SIG-M5 (cell line): ENCODE results near the gene CMC4.
A peak's percentile ranks its signal among the peaks of the same experiment; 100 is the strongest.

Experiments used
- DNase-seq: peaks from one replicate; lab custom pipeline; 2025; lab: John Stamatoyannopoulos, UW

CMC4 gene

GRCh38 chrX:155053656-155054055 is 17.3 kb downstream of the CMC4 start:
- no peak for DNase-seq

GRCh38 chrX:155052738-155053498 is 18.0 kb downstream of the CMC4 start:
- DNase-seq = no peak

- no peak for DNase-seq
These were observed 21.8 kb downstream of the CMC4 start for GRCh38 chrX:155048977-155049619.

GRCh38 chrX:155046811-155047528 is 24.0 kb downstream of the CMC4 start:
- DNase-seq = no peak

- no peak for DNase-seq
These were observed 24.7 kb downstream of the CMC4 start for GRCh38 chrX:155046129-155046810.

GRCh38 chrX:155035688-155036087 is 35.2 kb downstream of the CMC4 start:
- DNase-seq = no peak

- DNase-seq = no peak
These were observed 39.3 kb downstream of the CMC4 start for GRCh38 chrX:155031657-155032056.

- no peak for DNase-seq
These were observed 42.1 kb downstream of the CMC4 start for GRCh38 chrX:155028877-155029291.

GRCh38 chrX:155028129-155028528 is 42.8 kb downstream of the CMC4 start:
- DNase-seq = no peak

- DNase-seq = no peak
These were observed 43.3 kb downstream of the CMC4 start for GRCh38 chrX:155027509-155028066.

- peak; percentile 64 for DNase-seq
These were observed 44.0 kb downstream of the CMC4 start, which contains the start of gene FUNDC2 for GRCh38 chrX:155026727-155027508. Gene FUNDC2, plus strand, starts transcription at chrX:155026844. Its CDS starts 95 bp downstream, at chrX:155026939.

- DNase-seq = no peak
These were observed 44.6 kb downstream of the CMC4 start for GRCh38 chrX:155026420-155026726.

- no peak for DNase-seq
These were observed 46.8 kb downstream of the CMC4 start for GRCh38 chrX:155023907-155024833.

- DNase-seq = no peak
These were observed 48.4 kb downstream of the CMC4 start, which contains the start of gene F8 for GRCh38 chrX:155022585-155022984. Gene F8, minus strand, starts transcription at chrX:155022723. Its CDS starts 171 bp downstream, at chrX:155022552.

- DNase-seq = no peak
These were observed 50.3 kb downstream of the CMC4 start for GRCh38 chrX:155020591-155020990.
